Measurements from ENCODE around the gene SPRED3.

SPRED3 gene

DNA sequence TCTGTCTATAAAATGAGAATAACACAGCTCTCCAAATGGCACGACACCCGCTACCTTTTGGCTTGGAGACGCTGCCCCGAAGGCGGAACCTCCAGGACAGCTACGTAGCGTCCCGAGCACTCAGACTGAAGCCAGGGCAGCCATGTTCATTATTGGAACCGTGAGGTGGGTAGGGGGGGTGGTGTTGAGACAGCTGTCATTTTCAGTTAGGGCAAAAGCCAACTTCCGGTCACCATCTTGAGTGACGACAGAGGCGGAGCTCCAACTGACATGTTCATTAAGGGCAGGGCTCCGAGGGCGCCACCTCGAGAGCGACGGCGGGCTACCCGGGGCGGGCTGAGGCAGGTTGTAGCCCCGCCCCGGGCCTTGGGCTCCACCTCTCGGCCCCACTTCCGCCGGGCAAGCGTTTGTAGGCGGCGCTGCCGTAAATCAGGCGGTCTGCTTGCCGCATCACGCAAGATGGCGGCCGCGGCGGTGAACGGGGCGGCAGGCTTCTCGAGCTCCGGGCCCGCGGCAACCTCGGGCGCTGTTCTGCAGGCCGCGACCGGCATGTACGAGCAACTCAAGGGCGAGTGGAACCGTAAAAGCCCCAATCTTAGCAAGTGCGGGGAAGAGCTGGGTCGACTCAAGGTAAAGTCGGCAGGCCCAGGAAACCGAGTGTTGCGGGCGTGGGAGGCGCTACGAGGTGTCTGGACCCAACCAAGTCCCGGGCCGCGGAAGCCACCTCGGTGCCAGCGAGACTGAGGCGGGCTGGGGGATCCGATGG lies 14.0 kb upstream of the SPRED3 start, which contains the start of gene PSMD8:
TSS of gene PSMD8 (plus strand) at position 240 of the 766 bp plus-strand sequence. CDS start at position 271, 31 bp downstream.
- peak within 1 kb of the TSS; percentile 91 for H3K4me3 ChIP-seq (ENCODE audit: low read depth, low read length)
- DNase-seq (ENCODE audit: low read depth): peak; percentile 99
- TF ChIP-seq, protein P1, sequence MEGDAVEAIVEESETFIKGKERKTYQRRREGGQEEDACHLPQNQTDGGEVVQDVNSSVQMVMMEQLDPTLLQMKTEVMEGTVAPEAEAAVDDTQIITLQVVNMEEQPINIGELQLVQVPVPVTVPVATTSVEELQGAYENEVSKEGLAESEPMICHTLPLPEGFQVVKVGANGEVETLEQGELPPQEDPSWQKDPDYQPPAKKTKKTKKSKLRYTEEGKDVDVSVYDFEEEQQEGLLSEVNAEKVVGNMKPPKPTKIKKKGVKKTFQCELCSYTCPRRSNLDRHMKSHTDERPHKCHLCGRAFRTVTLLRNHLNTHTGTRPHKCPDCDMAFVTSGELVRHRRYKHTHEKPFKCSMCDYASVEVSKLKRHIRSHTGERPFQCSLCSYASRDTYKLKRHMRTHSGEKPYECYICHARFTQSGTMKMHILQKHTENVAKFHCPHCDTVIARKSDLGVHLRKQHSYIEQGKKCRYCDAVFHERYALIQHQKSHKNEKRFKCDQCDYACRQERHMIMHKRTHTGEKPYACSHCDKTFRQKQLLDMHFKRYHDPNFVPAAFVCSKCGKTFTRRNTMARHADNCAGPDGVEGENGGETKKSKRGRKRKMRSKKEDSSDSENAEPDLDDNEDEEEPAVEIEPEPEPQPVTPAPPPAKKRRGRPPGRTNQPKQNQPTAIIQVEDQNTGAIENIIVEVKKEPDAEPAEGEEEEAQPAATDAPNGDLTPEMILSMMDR (conservative IDR thresholded peaks at IDR 0.05; ENCODE audit: low read depth, low read length): no peak

DNA sequence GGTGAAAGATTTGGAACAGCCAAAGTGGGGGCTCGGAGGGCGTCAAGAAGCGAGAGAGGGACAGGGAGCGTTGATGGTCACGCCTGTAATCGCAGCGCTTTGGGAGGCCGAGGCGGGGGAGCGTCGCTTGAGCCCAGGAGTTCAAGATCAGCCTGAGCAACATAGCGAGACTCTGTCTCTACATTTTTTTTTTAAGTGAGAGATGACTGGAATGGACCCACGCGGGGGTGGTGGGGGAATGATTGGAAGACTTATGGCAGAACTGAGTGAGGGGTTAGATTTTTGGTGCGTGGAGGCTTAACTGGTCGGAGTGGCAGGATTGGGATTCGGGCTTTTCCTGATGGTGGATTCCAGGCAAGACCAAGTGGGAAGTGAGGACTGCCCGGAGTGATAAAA lies 13.4 kb upstream of the SPRED3 start:
- peak overlapping the region; percentile 91 for H3K4me3 ChIP-seq (ENCODE audit: low read depth, low read length)
- DNase-seq (ENCODE audit: low read depth): peak; percentile 38
- TF ChIP-seq, protein P1 (conservative IDR thresholded peaks at IDR 0.05; ENCODE audit: low read depth, low read length): no peak

DNA sequence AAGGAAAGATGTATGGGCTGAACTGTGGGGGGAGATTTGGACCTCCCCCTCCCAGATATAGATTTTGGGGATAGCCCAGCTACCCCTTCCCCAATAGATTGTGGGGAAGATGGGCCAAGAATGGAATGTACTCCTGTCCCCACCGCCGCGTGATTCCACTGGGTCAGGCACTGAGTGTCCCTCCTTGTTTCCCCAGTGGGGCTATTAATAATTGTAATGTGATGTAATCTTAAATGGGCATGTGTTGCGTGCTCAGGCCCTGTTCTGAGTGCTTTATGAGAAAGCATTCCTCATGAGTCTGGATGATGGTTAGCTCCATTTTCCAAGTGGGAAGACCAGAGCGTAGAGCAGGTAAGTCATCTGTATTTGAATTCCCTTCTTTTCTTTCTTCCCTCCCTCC lies 12.7 kb upstream of the SPRED3 start:
- no peak for DNase-seq (ENCODE audit: low read depth)
- H3K4me3 ChIP-seq (ENCODE audit: low read depth, low read length): peak overlapping the region; percentile 91
- TF ChIP-seq, protein P1 (conservative IDR thresholded peaks at IDR 0.05; ENCODE audit: low read depth, low read length): no peak

DNA sequence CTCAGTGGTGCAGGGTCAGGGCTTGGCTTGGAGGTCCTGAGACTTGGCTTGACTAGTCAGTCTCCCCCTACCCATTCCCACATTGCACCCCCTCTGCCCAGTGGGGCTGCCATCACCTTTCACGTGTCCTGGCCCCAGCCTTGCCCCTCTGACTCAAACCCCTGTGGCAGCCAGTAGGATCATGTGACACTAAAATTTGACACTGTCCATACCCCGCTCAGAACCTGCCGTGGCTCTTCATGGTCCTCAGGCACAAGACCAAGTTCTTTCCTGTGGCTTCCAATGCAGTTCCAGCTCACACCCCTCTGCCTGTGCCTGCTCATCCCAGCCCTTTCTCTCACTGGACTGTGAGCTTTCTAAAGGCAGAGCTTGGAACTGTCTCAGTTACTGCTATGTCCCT lies 11.9 kb upstream of the SPRED3 start:
- no peak for DNase-seq (ENCODE audit: low read depth)
- TF ChIP-seq, protein P1 (conservative IDR thresholded peaks at IDR 0.05; ENCODE audit: low read depth, low read length): no peak
- H3K4me3 ChIP-seq (ENCODE audit: low read depth, low read length): no peak overlapping the region

DNA sequence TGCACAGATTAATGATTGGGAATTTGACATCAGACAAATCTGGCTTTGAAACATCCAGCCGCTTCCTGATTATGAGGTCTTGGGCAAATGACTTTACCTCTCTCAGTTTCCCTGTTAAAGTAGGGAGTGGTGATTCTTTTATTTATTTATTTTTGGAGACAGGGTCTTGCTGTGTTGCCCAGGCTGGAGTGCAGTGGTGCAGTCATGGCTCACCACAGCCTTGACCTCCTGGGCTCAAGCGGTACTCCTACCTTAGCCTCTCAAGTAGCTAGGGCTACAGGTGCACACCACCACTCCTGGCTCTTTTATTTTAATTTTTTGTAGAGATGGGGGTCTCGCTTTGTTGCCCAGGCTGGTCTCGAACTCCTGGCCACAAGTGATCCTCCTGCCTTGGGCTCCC lies 11.4 kb upstream of the SPRED3 start:
- TF ChIP-seq, protein P1 (conservative IDR thresholded peaks at IDR 0.05; ENCODE audit: low read depth, low read length): no peak
- no peak for DNase-seq (ENCODE audit: low read depth)
- H3K4me3 ChIP-seq (ENCODE audit: low read depth, low read length): no peak overlapping the region

DNA sequence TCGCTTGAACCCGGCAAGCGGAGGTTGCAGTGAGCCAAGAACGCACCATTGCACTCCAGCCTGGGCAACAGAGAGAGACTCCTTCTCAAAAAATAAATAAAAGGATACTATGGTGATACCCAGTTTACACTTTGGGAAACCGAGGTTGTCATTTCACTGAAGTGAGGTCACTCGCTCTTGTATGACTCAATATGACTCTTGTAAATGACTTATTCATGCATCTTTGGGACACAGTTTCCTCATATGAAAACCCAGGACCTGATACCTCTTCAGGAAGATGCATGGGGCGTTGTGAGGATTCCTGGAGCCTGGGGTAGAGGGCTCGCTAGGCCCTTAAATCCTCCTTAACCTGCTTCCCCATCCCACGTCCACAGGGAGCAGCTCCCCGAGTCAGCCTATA lies 9.6 kb upstream of the SPRED3 start:
- no peak for DNase-seq (ENCODE audit: low read depth)
- TF ChIP-seq, protein P1 (conservative IDR thresholded peaks at IDR 0.05; ENCODE audit: low read depth, low read length): no peak

DNA sequence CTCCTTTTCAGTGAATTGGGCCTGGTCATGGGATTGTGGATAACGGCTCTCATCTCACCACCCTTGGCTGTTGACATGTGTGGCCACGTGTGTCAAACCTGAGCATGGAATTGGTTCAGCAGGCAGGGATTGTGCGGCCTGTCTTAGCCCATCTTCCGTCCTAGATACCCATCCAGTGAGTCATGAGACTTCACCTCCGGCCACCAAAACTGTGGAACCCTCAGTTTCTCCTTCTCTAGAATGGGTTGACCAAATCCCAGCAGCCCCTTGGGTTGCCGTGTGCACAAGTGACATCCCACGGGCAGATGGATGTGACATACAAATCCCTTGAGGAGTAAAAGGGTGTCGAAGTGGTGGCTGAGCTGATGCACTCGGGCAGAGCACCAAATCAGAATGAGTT lies 7.4 kb upstream of the SPRED3 start:
- TF ChIP-seq, protein P1 (conservative IDR thresholded peaks at IDR 0.05; ENCODE audit: low read depth, low read length): no peak
- DNase-seq (ENCODE audit: low read depth): no peak
- H3K4me3 ChIP-seq (ENCODE audit: low read depth, low read length): no peak overlapping the region

More for the DNA sequence above, 9.6 kb upstream of the SPRED3 start:
- H3K4me3 ChIP-seq (ENCODE audit: low read depth, low read length): no peak overlapping the region

All from choroid plexus epithelial cell (primary cell).